GM21619 (cell line): ENCODE measurements around the gene TMEM147.

Experiments
- ATAC-seq: cut with Tn5 transposase; IDR thresholded peaks from one replicate; pipeline ENCODE4 v1.9.1; 2021; ENCODE audit not compliant: unreplicated experiment

Gene TMEM147

DNA sequence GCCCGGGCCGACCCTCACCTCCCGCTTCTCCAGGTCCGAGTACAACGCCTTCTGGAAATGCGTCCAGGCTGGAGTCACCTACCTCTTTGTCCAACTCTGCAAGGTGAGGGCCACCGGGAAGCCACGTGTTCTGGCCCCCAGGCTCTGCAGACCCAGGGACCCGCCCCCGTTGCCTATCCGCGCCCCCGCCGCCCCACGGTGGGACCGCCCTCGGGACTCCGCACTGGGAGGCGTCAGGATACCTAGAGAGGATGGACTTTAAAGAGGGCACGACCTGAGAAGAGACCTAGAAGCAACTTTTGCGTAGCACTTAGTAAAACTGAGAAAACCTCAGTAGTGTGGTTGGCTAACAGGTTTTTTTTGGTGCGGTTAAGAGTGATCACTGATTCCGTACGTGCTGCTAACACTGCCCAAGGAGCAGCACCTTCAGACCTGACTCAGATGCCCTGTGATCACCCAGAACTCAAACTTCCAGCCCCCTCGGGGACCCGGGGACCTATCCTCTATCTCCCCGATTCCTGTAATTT, 492 bp downstream of the TMEM147 start:
- peak; percentile 37 for ATAC-seq

DNA sequence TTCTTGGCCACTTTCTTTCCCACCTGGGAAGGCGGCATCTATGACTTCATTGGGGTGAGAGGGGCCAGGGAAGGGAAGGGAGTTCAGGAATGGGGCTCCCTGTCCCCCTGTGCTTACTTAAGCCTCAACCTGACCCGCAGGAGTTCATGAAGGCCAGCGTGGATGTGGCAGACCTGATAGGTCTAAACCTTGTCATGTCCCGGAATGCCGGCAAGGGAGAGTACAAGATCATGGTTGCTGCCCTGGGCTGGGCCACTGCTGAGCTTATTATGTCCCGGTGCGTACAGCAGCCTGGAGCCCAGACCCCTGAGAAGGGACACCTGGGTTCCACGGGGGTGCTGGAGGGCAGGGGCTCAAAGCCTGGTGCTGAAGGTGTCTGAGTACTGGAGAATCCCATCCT, 1.1 kb downstream of the TMEM147 start:
- ATAC-seq, result no peak

GRCh38 chr19:35549174-35549788, 3.9 kb downstream of the TMEM147 start:
- no peak for ATAC-seq

DNA sequence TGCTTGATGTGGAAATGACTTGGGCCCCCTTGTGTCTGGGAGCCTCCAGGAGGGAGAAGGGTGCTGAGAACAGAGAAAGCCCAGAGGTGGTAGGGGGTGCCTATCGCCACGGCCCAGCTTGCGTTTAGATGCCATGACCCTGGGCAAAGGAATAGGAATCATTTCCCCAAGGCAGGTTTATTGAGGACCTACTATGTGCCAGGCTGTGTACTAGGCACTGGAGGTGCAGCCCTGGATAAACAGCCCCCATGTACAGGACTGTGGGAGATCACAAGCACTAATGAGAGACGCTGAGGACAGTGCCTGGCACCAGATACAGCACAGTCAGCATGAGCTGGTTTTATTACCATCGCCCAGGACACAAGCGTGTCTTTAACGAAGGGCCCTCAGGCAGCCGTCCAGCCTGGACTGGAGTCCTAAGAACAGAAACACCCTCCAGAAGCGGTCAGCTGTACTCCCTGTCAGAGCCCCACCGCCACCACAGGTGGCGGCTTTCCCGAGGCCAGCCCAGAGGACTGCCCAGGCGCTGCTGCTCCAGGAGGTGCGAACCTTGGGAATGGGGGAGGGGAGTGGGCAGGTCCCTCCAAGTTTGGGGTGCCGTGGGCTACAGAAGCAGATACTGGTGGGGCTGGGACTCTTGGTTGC, 4.6 kb downstream of the TMEM147 start:
- ATAC-seq, result no peak

DNA sequence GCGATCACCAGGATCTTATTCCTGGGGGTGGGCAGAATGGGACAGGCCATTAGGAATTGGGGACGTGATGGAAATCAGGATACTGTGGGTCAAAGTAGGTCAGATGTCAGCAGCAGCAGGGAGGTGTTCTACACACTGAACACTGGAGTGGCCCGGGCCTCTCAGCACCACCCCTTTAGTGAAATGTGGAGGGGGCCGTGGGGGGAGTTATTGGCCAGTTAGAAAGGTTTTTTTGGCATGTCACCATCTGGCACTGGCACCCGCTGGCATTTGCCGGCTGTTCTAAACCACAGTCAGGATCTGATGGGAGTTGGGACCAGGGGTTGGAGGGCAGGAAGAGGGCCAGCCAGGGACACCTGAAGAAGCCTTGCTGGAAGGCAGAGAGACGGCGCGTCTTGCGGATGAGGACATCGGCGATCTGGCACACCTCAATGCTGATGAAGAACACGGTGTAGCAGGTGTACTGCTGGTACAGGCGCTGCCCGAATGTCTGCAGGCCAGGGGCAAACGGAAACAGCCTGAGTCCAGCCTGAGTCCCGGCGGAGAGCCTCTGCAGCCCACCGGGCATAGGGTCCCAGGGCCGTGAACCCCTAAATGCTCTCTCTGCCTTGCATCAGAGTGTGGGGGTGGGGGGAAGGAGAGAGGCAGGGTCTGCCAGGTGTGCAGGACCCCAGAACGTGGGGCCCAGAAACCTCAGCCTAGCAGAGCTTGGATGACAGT, 5.8 kb downstream of the TMEM147 start:
- ATAC-seq, result no peak

DNA sequence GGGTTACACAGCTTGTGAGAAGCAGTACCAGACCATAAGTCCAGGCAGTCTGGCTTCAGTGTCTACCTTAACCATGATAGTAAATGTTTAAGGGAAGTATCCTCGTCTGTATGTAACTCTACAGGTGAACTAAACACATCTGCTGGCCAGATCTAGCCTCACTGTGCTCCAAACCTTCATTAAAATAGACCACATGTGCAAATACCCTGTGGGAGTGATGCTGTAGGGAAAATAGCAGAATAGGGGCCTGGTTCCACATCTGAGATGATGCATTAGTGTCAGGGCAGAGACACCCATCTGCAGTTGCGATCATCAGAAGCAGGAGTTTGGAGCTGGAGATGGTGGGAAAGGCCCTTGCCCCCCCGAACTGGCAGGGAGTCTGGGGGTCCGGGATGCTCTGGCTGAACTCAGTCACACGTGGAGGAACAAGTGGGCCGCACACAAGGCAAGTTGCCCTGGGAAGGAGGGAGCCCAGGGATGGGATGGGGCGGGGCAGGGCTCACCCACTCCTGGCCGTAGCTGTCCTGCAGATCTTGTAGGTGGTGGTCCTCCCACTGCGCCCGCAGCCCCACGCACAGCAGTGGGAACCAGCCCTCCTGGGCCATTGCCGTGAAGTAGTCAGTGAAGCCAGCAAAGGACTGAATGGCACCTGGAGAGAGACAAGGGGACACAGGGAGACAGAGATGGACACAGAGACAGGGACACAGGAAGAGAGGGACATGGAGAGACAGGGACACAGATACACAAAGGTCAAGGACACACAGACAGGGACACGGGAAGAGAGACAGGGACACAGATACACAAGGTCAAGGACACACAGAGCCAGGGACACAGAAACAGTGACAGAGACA, 7.3 kb downstream of the TMEM147 start:
- ATAC-seq, result no peak

DNA sequence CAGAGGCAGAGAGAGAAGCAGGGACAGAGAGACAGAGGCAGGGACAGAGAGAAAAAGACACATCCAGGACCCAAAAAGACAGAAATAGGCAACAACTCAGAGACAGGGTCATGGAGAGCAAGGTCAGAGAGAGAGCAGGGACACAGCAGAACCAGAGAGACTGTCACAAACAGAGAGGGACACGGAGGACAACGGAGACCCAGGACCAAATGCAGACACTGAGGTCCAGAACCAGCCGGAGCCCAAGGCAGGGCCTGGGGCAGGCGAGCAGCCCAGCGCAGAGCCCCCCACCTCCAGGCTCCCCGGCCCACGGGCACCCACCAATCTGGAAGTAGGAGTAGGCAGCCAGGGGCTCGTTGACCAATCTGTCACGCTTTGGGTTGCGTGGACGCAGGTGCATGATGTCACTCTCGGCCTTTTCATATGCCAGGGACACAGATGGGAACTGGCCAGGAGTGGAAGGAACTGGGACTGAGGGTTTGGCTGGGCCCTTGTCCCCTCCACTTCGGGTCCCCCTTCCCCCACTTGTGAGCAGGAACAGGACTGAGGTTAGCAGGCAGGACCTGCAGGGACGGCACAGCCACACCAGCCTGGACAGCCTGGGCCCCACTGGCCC, 8.1 kb downstream of the TMEM147 start:
- no peak for ATAC-seq

DNA sequence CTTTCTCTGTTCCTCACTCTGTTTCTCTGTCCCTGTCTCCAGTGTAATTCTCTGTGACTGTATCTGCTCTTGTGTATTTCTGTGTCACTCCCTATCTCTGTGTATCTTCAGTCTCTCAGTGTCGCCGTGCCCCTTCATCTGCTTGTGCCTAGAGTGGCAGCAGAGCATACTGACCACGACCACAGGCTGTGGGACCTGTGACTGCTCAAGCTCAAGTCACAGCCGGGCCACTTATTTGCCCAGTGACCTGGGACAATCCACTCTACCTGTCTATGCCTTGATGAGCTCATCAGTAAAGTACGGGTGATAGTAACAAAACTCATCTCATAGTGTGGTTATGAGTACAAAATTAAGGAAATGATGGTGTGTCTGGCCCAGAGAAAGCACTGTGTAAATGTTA, 8.7 kb downstream of the TMEM147 start:
- ATAC-seq, result no peak

GRCh38 chr19:35555301-35556005, 10.0 kb downstream of the TMEM147 start:
- ATAC-seq, result no peak

DNA sequence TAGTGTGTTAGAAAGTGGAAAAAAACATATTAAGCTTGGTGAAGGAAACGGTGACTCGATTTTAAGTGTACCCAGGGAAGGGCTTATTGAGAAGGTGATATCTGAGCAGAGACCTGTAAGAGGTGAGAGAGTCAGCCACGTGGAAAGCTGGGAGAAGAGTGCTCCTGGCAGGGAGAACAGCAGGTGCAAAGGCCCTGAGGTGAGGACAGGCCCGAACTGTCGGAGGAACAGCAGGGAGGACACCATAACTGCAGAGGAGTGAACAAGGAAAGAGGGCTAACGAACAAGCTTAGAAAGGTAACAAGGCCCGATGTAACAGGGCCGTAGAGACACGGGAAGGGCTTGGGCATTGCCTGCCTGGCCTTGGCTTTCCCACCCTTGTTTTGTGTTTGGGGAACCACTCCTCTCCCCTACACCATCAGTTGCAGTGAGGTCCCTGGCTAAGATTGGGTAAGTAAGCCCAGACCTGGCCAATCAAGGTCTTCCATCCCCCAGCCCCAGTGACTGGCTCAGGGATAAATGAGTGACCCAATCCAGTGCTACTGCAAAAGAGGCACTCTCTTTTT, 10.7 kb downstream of the TMEM147 start:
- no peak for ATAC-seq

DNA sequence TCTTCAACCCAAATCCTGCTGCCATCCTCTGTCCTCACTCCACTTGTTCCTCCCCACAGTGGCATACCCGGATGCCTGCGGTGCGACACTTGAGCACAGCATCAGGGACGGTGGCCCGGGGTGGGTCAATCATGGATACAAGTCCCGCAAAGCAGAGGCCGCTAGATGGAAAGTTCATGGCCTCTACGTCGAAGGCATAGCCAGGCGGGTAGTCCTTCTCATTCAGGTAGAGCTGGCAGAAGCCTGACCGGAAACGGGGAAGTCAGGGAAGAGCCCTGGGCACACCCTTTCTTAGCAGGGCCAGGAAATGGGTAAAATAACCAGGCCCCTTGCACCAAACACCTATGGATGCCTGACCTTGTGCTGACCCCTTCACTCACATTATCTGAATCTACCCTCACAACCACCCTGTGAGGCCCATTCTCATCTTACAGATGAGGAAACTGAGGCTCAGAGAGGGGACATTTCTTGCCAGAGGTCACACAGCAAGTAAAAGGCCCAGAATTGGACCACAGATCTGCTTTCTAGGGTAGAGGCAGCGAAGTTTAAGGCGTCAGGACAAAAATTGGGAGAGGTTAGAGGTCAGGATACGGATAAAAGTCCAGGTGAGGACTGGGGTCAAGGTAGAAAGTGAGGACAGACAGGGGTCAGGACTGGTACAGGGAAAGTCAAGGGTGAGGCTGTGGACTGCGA, 11.6 kb downstream of the TMEM147 start:
- no peak for ATAC-seq

- no peak for ATAC-seq
Observed at GRCh38 chr19:35557539-35558399, 12.3 kb downstream of the TMEM147 start.

DNA sequence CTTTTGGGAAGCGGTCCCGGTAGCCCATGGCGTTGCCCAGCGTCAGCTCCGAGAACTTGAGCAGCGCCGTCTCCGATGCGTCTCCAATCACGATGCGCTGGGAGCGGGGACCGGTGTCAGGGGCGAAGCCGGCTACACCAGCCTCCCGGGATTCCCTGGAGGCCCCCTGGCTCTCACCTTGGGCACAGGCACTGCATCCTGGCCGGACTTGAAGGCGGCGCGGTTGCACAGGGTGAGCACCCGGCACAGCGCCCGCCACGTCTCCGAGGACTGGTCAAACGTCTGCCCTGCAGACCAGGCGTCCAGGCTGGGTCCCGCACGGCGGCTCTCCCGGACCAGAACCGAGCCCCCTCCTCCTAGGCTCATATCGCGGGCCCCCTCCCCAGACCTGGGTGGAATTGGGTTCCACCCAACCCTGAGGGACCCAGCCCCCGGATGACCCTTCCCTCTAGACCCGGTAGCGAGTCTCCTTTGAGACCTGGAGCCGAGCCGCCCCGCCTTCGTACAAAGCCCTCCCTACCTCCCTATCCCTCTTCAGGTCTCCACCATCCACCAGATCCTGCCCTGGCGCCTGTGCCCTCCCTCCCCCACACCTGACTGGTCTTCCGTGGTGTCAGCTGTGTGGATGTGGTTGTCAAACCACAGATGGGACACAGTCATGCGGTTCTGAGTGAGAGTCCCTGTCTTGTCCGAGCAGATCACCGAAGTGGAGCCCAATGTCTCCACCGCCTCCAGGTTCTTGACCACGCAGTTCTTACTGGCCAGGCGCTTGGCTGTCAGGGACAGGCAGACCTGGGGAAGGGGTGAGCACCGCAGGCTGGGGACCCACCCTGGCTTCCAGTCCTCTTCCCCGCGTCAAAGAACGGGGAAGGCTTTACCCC, 13.2 kb downstream of the TMEM147 start:
- no peak for ATAC-seq

DNA sequence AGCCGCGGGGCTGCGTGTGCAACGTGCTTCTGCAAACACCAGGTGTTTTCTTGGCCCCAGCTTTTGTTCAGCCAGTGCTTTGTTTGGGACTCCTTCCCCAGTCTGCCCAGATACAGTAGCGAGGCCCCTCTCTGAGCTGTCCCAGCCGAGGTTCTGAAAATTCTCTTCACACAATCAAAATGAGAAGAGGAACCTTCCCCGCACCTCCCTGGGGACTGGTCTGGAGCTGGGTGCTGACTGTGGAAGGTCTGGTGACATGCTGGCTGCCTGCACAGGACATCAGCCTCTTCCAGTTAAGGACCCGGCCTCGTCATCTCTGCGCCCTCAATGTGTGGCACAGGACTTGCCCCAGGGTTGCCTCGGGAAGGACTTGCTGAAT, 13.8 kb downstream of the TMEM147 start:
- peak; percentile 70 for ATAC-seq

GRCh38 chr19:35559781-35560180, 14.4 kb downstream of the TMEM147 start:
- ATAC-seq, result no peak

- ATAC-seq, result no peak
Observed at GRCh38 chr19:35560271-35560670, 14.8 kb downstream of the TMEM147 start.

DNA sequence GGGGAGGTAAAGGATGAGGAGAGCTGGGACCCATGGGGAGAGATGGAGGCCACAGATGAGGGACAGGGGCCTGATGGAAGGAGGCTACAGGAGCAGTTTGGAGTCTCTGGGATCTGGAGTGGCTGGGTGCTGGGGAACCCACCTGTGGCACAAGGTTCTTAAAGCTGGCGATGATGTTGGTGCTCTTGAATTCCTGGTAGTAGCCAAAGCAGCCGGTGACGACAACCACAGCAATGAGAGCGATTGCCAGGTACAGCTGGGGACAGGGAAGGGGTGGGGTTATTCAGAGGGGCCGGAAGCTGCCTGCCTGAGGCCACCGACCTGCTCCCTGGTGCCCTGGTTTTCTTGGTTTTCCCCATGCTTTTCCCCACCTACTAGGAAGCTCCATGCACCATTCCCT, 15.3 kb downstream of the TMEM147 start:
- ATAC-seq, result no peak
